Fibroblast of skin of right biceps (primary cell): Measurements from ENCODE around the gene ZBTB20.
A peak's percentile ranks its signal among the peaks of the same experiment; 100 is the strongest.

Experiments
- DNase-seq: peaks from one replicate; pipeline ENCODE4 v3.0.0-alpha.2; 2013

The ZBTB20 gene

GRCh38 chr3:114669614-114670013 is 477.5 kb downstream of the ZBTB20 start:
- peak; percentile 33 for DNase-seq

- no peak for DNase-seq
Observed at GRCh38 chr3:114668099-114668498, 479.0 kb downstream of the ZBTB20 start.

GRCh38 chr3:114666623-114667022 is 480.5 kb downstream of the ZBTB20 start:
- DNase-seq, result no peak

- no peak for DNase-seq
Observed at GRCh38 chr3:114664006-114664405, 483.1 kb downstream of the ZBTB20 start.

- DNase-seq, result no peak
Observed at GRCh38 chr3:114660808-114661207, 486.3 kb downstream of the ZBTB20 start.

GRCh38 chr3:114660124-114660523 is 487.0 kb downstream of the ZBTB20 start:
- DNase-seq, result peak; percentile 64

GRCh38 chr3:114659109-114660061 is 487.7 kb downstream of the ZBTB20 start:
- no peak for DNase-seq

GRCh38 chr3:114651555-114651954 is 495.5 kb downstream of the ZBTB20 start:
- DNase-seq, result no peak

- DNase-seq, result peak; percentile 84
Observed at GRCh38 chr3:114650808-114651207, 496.3 kb downstream of the ZBTB20 start.

GRCh38 chr3:114649331-114649730 is 497.8 kb downstream of the ZBTB20 start:
- peak; percentile 85 for DNase-seq

- no peak for DNase-seq
Observed at GRCh38 chr3:114646526-114646925, 500.6 kb downstream of the ZBTB20 start.

GRCh38 chr3:114645392-114645791 is 501.7 kb downstream of the ZBTB20 start:
- DNase-seq, result peak; percentile 49

- DNase-seq, result no peak
Observed at GRCh38 chr3:114644367-114644766, 502.7 kb downstream of the ZBTB20 start.

GRCh38 chr3:114642951-114643741 is 503.9 kb downstream of the ZBTB20 start:
- DNase-seq, result no peak

GRCh38 chr3:114640126-114640525 is 507.0 kb downstream of the ZBTB20 start:
- no peak for DNase-seq

- no peak for DNase-seq
Observed at GRCh38 chr3:114639171-114639570, 507.9 kb downstream of the ZBTB20 start.

GRCh38 chr3:114635878-114636277 is 511.2 kb downstream of the ZBTB20 start:
- no peak for DNase-seq

- no peak for DNase-seq
Observed at GRCh38 chr3:114634635-114635034, 512.5 kb downstream of the ZBTB20 start.

- no peak for DNase-seq
Observed at GRCh38 chr3:114632757-114633424, 514.2 kb downstream of the ZBTB20 start.

GRCh38 chr3:114627770-114628169 is 519.3 kb downstream of the ZBTB20 start:
- no peak for DNase-seq

GRCh38 chr3:114626751-114627150 is 520.3 kb downstream of the ZBTB20 start:
- no peak for DNase-seq

- peak; percentile 91 for DNase-seq
Observed at GRCh38 chr3:114624571-114625181, 522.4 kb downstream of the ZBTB20 start.

- no peak for DNase-seq
Observed at GRCh38 chr3:114624047-114624445, 523.0 kb downstream of the ZBTB20 start.
